ENCODE results near the gene GNB2. TPM values are rescaled to one million over a fixed set of nuclear protein-coding genes. Genes with fewer than 3 reads are reported as not detected.

The GNB2 gene
- total and polyA plus RNA-seq, 2 of the 13 experiments (the other 11 are each of a cell fraction or from before 2014, with no cell fraction given): 48.3 to 67.1 TPM

- H3K4me3 ChIP-seq (replicated peaks in 1 of 3; ENCODE audit: insufficient read depth in 1 of 3, low read depth in 2 of 3, low read length in 3 of 3): no peak overlapping the region
- ATAC-seq (no peak), DNase-seq (ENCODE audit: low spot score) (no peak), FAIRE-seq (no peak)
- no peak overlapping the region for H2AFZ ChIP-seq (ENCODE audit: low read length)
- no peak overlapping the region for H3K4me2 ChIP-seq (ENCODE audit: low read depth, low read length)
- no peaks in the 10 kb centered on the region for H3K9me3 ChIP-seq (ENCODE audit: low read length)
- in situ Hi-C loops (cut with HindIII; ENCODE audit: extremely low pct_ligation_motif_present, low pct_unique_long_range_greater_than_20kb): no loop called here
- CTCF ChIA-PET (ENCODE audit: low intra/inter-chr PET ratio, low total read pairs): interaction anchor here (1.5 kb wide), 1 partner anchor 61 kb away, joined by 8 read pairs; no protein-coding TSS in a partner anchor
- POLR2A ChIA-PET: interaction anchor here (1.9 kb wide), 1 partner anchor 44 kb away, joined by 6 read pairs; the partner anchor contains the start of genes FBXO24 and LRCH4
- H3K79me2 ChIP-seq (ENCODE audit: insufficient read depth, low read length): peaks cover 2% of the 10 kb centered on the region
- H3K36me3 ChIP-seq (replicated peaks in 1 of 2; ENCODE audit: control insufficient read depth in 1 of 2, insufficient read depth in 2 of 2, low read length in 2 of 2): peaks cover 4 to 35% of the 10 kb centered on the region in 2 experiments; a peak in 4 of 5 replicates
- BruUV-seq (replicated peaks): no TSS peak
- intact Hi-C loops (cut with micrococcal nuclease; ENCODE audit: unreplicated experiment): no loop called here
- H4K20me1 ChIP-seq (ENCODE audit: insufficient read depth, low read length): peaks cover 6% of the 10 kb centered on the region; the same call in 1 of the 2 replicates
- no peaks in the 10 kb centered on the region for H3K4me1 ChIP-seq (ENCODE audit: insufficient read depth, low read length)
- no peak overlapping the region for H3K27ac ChIP-seq (ENCODE audit: extremely low read length, insufficient read depth, low read length)
- WGBS (ENCODE audit: low lambda C conversion rate): over 99% methylated on average over 4 of the region's 4 CpGs
- H3K27me3 ChIP-seq (ENCODE audit: control insufficient read depth in 1 of 2, insufficient read depth in 2 of 2, low read length in 2 of 2): no peaks in the 10 kb centered on the region
- no peak overlapping the region for H3K9ac ChIP-seq (ENCODE audit: insufficient read depth, low read depth, low read length)
- no peak for TF ChIP-seq GATAD2A (CRISPR knock-in tag; IDR thresholded peaks at IDR 0.05)
- no peak for TF ChIP-seq RFXANK (CRISPR knock-in tag; IDR thresholded peaks at IDR 0.05)
- no peak for TF ChIP-seq NR1H2 (CRISPR knock-in tag; IDR thresholded peaks at IDR 0.05; ENCODE audit: borderline replicate concordance, low read depth)
- TF ChIP-seq, protein P1, sequence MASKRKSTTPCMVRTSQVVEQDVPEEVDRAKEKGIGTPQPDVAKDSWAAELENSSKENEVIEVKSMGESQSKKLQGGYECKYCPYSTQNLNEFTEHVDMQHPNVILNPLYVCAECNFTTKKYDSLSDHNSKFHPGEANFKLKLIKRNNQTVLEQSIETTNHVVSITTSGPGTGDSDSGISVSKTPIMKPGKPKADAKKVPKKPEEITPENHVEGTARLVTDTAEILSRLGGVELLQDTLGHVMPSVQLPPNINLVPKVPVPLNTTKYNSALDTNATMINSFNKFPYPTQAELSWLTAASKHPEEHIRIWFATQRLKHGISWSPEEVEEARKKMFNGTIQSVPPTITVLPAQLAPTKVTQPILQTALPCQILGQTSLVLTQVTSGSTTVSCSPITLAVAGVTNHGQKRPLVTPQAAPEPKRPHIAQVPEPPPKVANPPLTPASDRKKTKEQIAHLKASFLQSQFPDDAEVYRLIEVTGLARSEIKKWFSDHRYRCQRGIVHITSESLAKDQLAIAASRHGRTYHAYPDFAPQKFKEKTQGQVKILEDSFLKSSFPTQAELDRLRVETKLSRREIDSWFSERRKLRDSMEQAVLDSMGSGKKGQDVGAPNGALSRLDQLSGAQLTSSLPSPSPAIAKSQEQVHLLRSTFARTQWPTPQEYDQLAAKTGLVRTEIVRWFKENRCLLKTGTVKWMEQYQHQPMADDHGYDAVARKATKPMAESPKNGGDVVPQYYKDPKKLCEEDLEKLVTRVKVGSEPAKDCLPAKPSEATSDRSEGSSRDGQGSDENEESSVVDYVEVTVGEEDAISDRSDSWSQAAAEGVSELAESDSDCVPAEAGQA (IDR thresholded peaks at IDR 0.05; ENCODE audit: low read depth): no peak
- TF ChIP-seq, protein P1 (CRISPR knock-in tag; IDR thresholded peaks at IDR 0.05; ENCODE audit: borderline replicate concordance): no peak
- TF ChIP-seq LBX2 (CRISPR knock-in tag; IDR thresholded peaks at IDR 0.05; ENCODE audit: borderline replicate concordance): no peak
- TF ChIP-seq, protein P2, sequence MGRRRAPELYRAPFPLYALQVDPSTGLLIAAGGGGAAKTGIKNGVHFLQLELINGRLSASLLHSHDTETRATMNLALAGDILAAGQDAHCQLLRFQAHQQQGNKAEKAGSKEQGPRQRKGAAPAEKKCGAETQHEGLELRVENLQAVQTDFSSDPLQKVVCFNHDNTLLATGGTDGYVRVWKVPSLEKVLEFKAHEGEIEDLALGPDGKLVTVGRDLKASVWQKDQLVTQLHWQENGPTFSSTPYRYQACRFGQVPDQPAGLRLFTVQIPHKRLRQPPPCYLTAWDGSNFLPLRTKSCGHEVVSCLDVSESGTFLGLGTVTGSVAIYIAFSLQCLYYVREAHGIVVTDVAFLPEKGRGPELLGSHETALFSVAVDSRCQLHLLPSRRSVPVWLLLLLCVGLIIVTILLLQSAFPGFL (CRISPR knock-in tag; IDR thresholded peaks at IDR 0.05): no peak
- TF ChIP-seq HNF4G (IDR thresholded peaks at IDR 0.05; ENCODE audit: borderline replicate concordance, low read depth, low read length): no peak
- TF ChIP-seq HNF4G (CRISPR knock-in tag; IDR thresholded peaks at IDR 0.05; ENCODE audit: borderline replicate concordance, low read depth): no peak
- TF ChIP-seq ZNF326 (CRISPR knock-in tag; IDR thresholded peaks at IDR 0.05; ENCODE audit: borderline replicate concordance): no peak
- TF ChIP-seq ZNF496 (CRISPR knock-in tag; IDR thresholded peaks at IDR 0.05; ENCODE audit: insufficient replicate concordance): no peak
- no peak for TF ChIP-seq PAF1 (CRISPR knock-in tag; IDR thresholded peaks at IDR 0.05)
- TF ChIP-seq, protein P3, sequence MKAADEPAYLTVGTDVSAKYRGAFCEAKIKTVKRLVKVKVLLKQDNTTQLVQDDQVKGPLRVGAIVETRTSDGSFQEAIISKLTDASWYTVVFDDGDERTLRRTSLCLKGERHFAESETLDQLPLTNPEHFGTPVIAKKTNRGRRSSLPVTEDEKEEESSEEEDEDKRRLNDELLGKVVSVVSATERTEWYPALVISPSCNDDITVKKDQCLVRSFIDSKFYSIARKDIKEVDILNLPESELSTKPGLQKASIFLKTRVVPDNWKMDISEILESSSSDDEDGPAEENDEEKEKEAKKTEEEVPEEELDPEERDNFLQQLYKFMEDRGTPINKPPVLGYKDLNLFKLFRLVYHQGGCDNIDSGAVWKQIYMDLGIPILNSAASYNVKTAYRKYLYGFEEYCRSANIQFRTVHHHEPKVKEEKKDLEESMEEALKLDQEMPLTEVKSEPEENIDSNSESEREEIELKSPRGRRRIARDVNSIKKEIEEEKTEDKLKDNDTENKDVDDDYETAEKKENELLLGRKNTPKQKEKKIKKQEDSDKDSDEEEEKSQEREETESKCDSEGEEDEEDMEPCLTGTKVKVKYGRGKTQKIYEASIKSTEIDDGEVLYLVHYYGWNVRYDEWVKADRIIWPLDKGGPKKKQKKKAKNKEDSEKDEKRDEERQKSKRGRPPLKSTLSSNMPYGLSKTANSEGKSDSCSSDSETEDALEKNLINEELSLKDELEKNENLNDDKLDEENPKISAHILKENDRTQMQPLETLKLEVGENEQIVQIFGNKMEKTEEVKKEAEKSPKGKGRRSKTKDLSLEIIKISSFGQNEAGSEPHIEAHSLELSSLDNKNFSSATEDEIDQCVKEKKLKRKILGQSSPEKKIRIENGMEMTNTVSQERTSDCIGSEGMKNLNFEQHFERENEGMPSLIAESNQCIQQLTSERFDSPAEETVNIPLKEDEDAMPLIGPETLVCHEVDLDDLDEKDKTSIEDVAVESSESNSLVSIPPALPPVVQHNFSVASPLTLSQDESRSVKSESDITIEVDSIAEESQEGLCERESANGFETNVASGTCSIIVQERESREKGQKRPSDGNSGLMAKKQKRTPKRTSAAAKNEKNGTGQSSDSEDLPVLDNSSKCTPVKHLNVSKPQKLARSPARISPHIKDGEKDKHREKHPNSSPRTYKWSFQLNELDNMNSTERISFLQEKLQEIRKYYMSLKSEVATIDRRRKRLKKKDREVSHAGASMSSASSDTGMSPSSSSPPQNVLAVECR (CRISPR knock-in tag; IDR thresholded peaks at IDR 0.05; ENCODE audit: borderline replicate concordance): no peak
- no peak for TF ChIP-seq BCL6 (CRISPR knock-in tag; IDR thresholded peaks at IDR 0.05)
These were observed 43.5 kb upstream of the GNB2 start for GRCh38 chr7:100630066-100630465.
